ENCODE results near the gene TRAPPC1.

Gene TRAPPC1

GRCh38 chr17:7951143-7951792 is 19.5 kb upstream of the TRAPPC1 start:
- peak overlapping the region; percentile 62 for H3K27ac Mint-ChIP-seq
- peaks cover 19% of the 10 kb centered on the region for H3K4me1 Mint-ChIP-seq (ENCODE audit: low read depth)
- peak overlapping the region; percentile 2 for H3K4me3 Mint-ChIP-seq

GRCh38 chr17:7950578-7950977 is 18.8 kb upstream of the TRAPPC1 start:
- Mint-ChIP-seq H3K36me3 (ENCODE audit: low read depth) (peaks cover 47% of the 10 kb centered on the region), H3K4me3 (no peak overlapping the region), H3K27ac (no peak overlapping the region), H3K9me3 (no peaks in the 10 kb centered on the region), H3K4me1 (ENCODE audit: low read depth) (peaks cover 19% of the 10 kb centered on the region), H3K27me3 (no peaks in the 10 kb centered on the region)

More at GRCh38 chr17:7951143-7951792, 19.5 kb upstream of the TRAPPC1 start:
- H3K27me3 Mint-ChIP-seq, result no peaks in the 10 kb centered on the region
- H3K9me3 Mint-ChIP-seq, result no peaks in the 10 kb centered on the region
- peaks cover 40% of the 10 kb centered on the region for H3K36me3 Mint-ChIP-seq (ENCODE audit: low read depth)

- H3K9me3 Mint-ChIP-seq, result no peaks in the 10 kb centered on the region
- H3K36me3 Mint-ChIP-seq (ENCODE audit: low read depth), result peaks cover 74% of the 10 kb centered on the region
- peaks cover 19% of the 10 kb centered on the region for H3K4me1 Mint-ChIP-seq (ENCODE audit: low read depth)
- peak overlapping the region; percentile 54 for H3K27ac Mint-ChIP-seq
- H3K4me3 Mint-ChIP-seq, result no peak overlapping the region
- H3K27me3 Mint-ChIP-seq, result no peaks in the 10 kb centered on the region
Observed at GRCh38 chr17:7947651-7948050, 15.9 kb upstream of the TRAPPC1 start.

- Mint-ChIP-seq H3K9me3 (no peaks in the 10 kb centered on the region), H3K4me3 (no peak overlapping the region), H3K27ac (no peak overlapping the region), H3K36me3 (ENCODE audit: low read depth) (peaks cover 75% of the 10 kb centered on the region), H3K27me3 (no peaks in the 10 kb centered on the region), H3K4me1 (ENCODE audit: low read depth) (peaks cover 12% of the 10 kb centered on the region)
Observed at GRCh38 chr17:7946441-7946840, 14.7 kb upstream of the TRAPPC1 start.

GRCh38 chr17:7945651-7946050 is 13.9 kb upstream of the TRAPPC1 start:
- Mint-ChIP-seq H3K27me3 (no peaks in the 10 kb centered on the region), H3K36me3 (ENCODE audit: low read depth) (peaks cover 83% of the 10 kb centered on the region), H3K4me1 (ENCODE audit: low read depth) (peaks cover 7% of the 10 kb centered on the region)

GRCh38 chr17:7944326-7944725 is 12.6 kb upstream of the TRAPPC1 start:
- Mint-ChIP-seq H3K27ac (no peak overlapping the region), H3K4me3 (no peak overlapping the region)

More at GRCh38 chr17:7945651-7946050, 13.9 kb upstream of the TRAPPC1 start:
- H3K27ac Mint-ChIP-seq, result no peak overlapping the region
- H3K4me3 Mint-ChIP-seq, result no peak overlapping the region
- H3K9me3 Mint-ChIP-seq, result no peaks in the 10 kb centered on the region

GRCh38 chr17:7943291-7943690 is 11.5 kb upstream of the TRAPPC1 start:
- H3K4me1 Mint-ChIP-seq (ENCODE audit: low read depth), result no peaks in the 10 kb centered on the region
- no peaks in the 10 kb centered on the region for H3K27me3 Mint-ChIP-seq
- H3K36me3 Mint-ChIP-seq (ENCODE audit: low read depth), result peaks cover 74% of the 10 kb centered on the region
- H3K9me3 Mint-ChIP-seq, result no peaks in the 10 kb centered on the region
- no peak overlapping the region for H3K4me3 Mint-ChIP-seq
- no peak overlapping the region for H3K27ac Mint-ChIP-seq

More at GRCh38 chr17:7944326-7944725, 12.6 kb upstream of the TRAPPC1 start:
- Mint-ChIP-seq H3K27me3 (no peaks in the 10 kb centered on the region), H3K36me3 (ENCODE audit: low read depth) (peaks cover 80% of the 10 kb centered on the region), H3K9me3 (no peaks in the 10 kb centered on the region), H3K4me1 (ENCODE audit: low read depth) (no peaks in the 10 kb centered on the region)

GRCh38 chr17:7940743-7941142 is 9.0 kb upstream of the TRAPPC1 start:
- Mint-ChIP-seq H3K27me3 (no peaks in the 10 kb centered on the region), H3K4me3 (no peak overlapping the region), H3K36me3 (ENCODE audit: low read depth) (peaks cover 68% of the 10 kb centered on the region), H3K9me3 (no peaks in the 10 kb centered on the region), H3K27ac (no peak overlapping the region), H3K4me1 (ENCODE audit: low read depth) (peaks cover 3% of the 10 kb centered on the region)

GRCh38 chr17:7940034-7940433 is 8.3 kb upstream of the TRAPPC1 start:
- Mint-ChIP-seq H3K36me3 (ENCODE audit: low read depth) (peaks cover 66% of the 10 kb centered on the region), H3K27ac (no peak overlapping the region), H3K9me3 (no peaks in the 10 kb centered on the region), H3K4me1 (ENCODE audit: low read depth) (peaks cover 7% of the 10 kb centered on the region), H3K27me3 (no peaks in the 10 kb centered on the region), H3K4me3 (no peak overlapping the region)

- no peaks in the 10 kb centered on the region for H3K9me3 Mint-ChIP-seq
- H3K27ac Mint-ChIP-seq, result no peak overlapping the region
- H3K4me3 Mint-ChIP-seq, result no peak overlapping the region
- H3K27me3 Mint-ChIP-seq, result no peaks in the 10 kb centered on the region
- peaks cover 38% of the 10 kb centered on the region for H3K4me1 Mint-ChIP-seq (ENCODE audit: low read depth)
- peaks cover 54% of the 10 kb centered on the region for H3K36me3 Mint-ChIP-seq (ENCODE audit: low read depth)
Observed at GRCh38 chr17:7935859-7936258, 4.1 kb upstream of the TRAPPC1 start.

- H3K27me3 Mint-ChIP-seq, result no peaks in the 10 kb centered on the region
- H3K9me3 Mint-ChIP-seq, result no peaks in the 10 kb centered on the region
- peaks cover 46% of the 10 kb centered on the region for H3K4me1 Mint-ChIP-seq (ENCODE audit: low read depth)
- peak overlapping the region; percentile 96 for H3K4me3 Mint-ChIP-seq
- H3K36me3 Mint-ChIP-seq (ENCODE audit: low read depth), result peaks cover 39% of the 10 kb centered on the region
- peak overlapping the region; percentile 96 for H3K27ac Mint-ChIP-seq
Observed at GRCh38 chr17:7932949-7933348, 1.2 kb upstream of the TRAPPC1 start.

GRCh38 chr17:7932483-7932891 is 741 bp upstream of the TRAPPC1 start:
- Mint-ChIP-seq H3K4me3 (peak overlapping the region; percentile 96), H3K27ac (peak overlapping the region; percentile 96), H3K27me3 (no peaks in the 10 kb centered on the region), H3K36me3 (ENCODE audit: low read depth) (peaks cover 41% of the 10 kb centered on the region), H3K4me1 (ENCODE audit: low read depth) (peaks cover 46% of the 10 kb centered on the region), H3K9me3 (no peaks in the 10 kb centered on the region)

- H3K4me1 Mint-ChIP-seq (ENCODE audit: low read depth), result peaks cover 43% of the 10 kb centered on the region
- H3K27me3 Mint-ChIP-seq, result no peaks in the 10 kb centered on the region
- no peaks in the 10 kb centered on the region for H3K9me3 Mint-ChIP-seq
- peak overlapping the region; percentile 96 for H3K27ac Mint-ChIP-seq
- peak overlapping the region; percentile 96 for H3K4me3 Mint-ChIP-seq
- peaks cover 28% of the 10 kb centered on the region for H3K36me3 Mint-ChIP-seq (ENCODE audit: low read depth)
Observed at GRCh38 chr17:7930841-7931631, 710 bp downstream of the TRAPPC1 start.

- H3K27me3 Mint-ChIP-seq, result no peaks in the 10 kb centered on the region
- peaks cover 33% of the 10 kb centered on the region for H3K4me1 Mint-ChIP-seq (ENCODE audit: low read depth)
- H3K36me3 Mint-ChIP-seq (ENCODE audit: low read depth), result peaks cover 15% of the 10 kb centered on the region
- peak within 1 kb of the TSS; percentile 96 for H3K27ac Mint-ChIP-seq
- no peaks in the 10 kb centered on the region for H3K9me3 Mint-ChIP-seq
- H3K4me3 Mint-ChIP-seq, result peak within 1 kb of the TSS; percentile 96
Observed at GRCh38 chr17:7929158-7930023, 2.4 kb downstream of the TRAPPC1 start, which contains the start of gene KCNAB3. KCNAB3 (minus strand) TSS chr17:7929856; CDS start chr17:7929435, 421 bp downstream.

Data from stimulated activated naive CD8-positive, alpha-beta T cell treated with anti-CD3 and anti-CD28 coated beads, Interleukin-15, Interleukin-2, amounts not matched to agents 100 ng/mL and 50 ng/mL, for 24 hours (primary cell).